H1 (cell line): Measurements from ENCODE around the gene FES.

Experiments used
- CHD2 ChIP-seq: IDR thresholded peaks from 2 replicates; pipeline ENCODE4 v1.6.1; 2012; ENCODE audit warnings: low read length, improper control_type of control experiment
- EP300 ChIP-seq, 2 experiments: IDR thresholded peaks; 1 replicate in 1 of 2; 2 replicates in 1 of 2; pipeline ENCODE4 v1.6.1; 2011 to 2012; ENCODE audit warnings: low read depth in 2 of 2, low read length in 2 of 2, mild to moderate bottlenecking in 2 of 2, borderline replicate concordance in 1 of 2, inconsistent platforms in 1 of 2, moderate library complexity in 1 of 2
- FOSL1 ChIP-seq: IDR thresholded peaks from 2 replicates; pipeline ENCODE4 v1.6.1; 2011; ENCODE audit warnings: mild to moderate bottlenecking, low read depth, low read length, moderate library complexity; ENCODE audit not compliant: insufficient read depth
- JUND ChIP-seq: IDR thresholded peaks from 2 replicates; pipeline ENCODE4 v1.6.1; 2011; ENCODE audit warnings: mild to moderate bottlenecking, improper control_type of control experiment, low read length
- POLR2AphosphoS5 ChIP-seq: IDR thresholded peaks from 2 replicates; pipeline ENCODE4 v1.6.1; 2011; ENCODE audit warnings: low read depth, low read length
- RXRA ChIP-seq: IDR thresholded peaks from 2 replicates; pipeline ENCODE4 v1.6.1; 2011; ENCODE audit warnings: low read depth, mild to moderate bottlenecking, low read length, moderate library complexity; ENCODE audit not compliant: insufficient read depth
- ZNF274 ChIP-seq: IDR thresholded peaks from 2 replicates; pipeline ENCODE4 v1.7.0; 2012; ENCODE audit warnings: low read length, borderline replicate concordance; ENCODE audit errors: extremely low read depth
- TF ChIP-seq, protein P1 (sequence below), 3 experiments: IDR thresholded peaks; 1 replicate in 2 of 3; 2 replicates in 1 of 3; pipeline versions ENCODE4 v1.5.1 to v1.6.1; 2011; ENCODE audit warnings: low read length in 3 of 3, mild to moderate bottlenecking in 3 of 3, inconsistent platforms in 2 of 3, low read depth in 1 of 3, moderate library complexity in 1 of 3; ENCODE audit not compliant: insufficient read depth in 1 of 3; ENCODE audit errors: control extremely low read depth in 1 of 3

DNA sequence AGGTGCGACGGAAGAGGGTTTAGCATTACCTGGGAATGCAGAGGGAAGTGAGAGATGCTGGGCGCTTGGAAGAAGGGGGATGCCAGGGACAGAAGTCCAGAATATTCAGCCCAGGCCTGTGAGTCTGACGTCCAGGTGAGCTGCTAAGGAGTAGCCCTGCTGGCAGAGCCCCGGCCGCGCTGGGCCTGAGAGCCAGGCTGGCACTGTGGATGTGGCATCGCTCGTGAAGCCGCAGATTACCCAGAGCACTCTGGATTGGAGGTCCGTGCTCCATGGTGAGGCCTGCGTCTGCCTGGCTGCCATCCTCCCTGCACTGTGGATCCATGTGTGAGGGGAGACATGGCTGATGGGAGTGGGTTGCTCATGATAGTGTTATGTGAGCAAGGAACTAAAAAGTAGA is 33.3 kb downstream of the FES start:
- no peak for TF ChIP-seq RXRA
- TF ChIP-seq, protein P1, sequence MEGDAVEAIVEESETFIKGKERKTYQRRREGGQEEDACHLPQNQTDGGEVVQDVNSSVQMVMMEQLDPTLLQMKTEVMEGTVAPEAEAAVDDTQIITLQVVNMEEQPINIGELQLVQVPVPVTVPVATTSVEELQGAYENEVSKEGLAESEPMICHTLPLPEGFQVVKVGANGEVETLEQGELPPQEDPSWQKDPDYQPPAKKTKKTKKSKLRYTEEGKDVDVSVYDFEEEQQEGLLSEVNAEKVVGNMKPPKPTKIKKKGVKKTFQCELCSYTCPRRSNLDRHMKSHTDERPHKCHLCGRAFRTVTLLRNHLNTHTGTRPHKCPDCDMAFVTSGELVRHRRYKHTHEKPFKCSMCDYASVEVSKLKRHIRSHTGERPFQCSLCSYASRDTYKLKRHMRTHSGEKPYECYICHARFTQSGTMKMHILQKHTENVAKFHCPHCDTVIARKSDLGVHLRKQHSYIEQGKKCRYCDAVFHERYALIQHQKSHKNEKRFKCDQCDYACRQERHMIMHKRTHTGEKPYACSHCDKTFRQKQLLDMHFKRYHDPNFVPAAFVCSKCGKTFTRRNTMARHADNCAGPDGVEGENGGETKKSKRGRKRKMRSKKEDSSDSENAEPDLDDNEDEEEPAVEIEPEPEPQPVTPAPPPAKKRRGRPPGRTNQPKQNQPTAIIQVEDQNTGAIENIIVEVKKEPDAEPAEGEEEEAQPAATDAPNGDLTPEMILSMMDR (IDR thresholded peaks at IDR 0.05; ENCODE audit: control extremely low read depth in 1 of 3, insufficient read depth in 1 of 3, low read depth in 1 of 3, low read length in 3 of 3) = no peak
- no peak for TF ChIP-seq CHD2
- TF ChIP-seq JUND = no peak
- TF ChIP-seq POLR2AphosphoS5 = no peak
- no peak for TF ChIP-seq EP300 (IDR thresholded peaks at IDR 0.05; ENCODE audit: borderline replicate concordance in 1 of 2, low read depth in 2 of 2, low read length in 2 of 2)
- no peak for TF ChIP-seq FOSL1
- no peak for TF ChIP-seq ZNF274
